Tibial nerve (tissue), 4 donors: Measurements from ENCODE around the gene FLCN.

ENCODE experiments used
- CTCF ChIP-seq, 5 experiments: fragments of 200-600 bp in 3 of 5; fragments of 450-650 bp in 2 of 5; sonication (generic) in 3 of 5; IDR thresholded peaks; one replicate each; pipeline ENCODE4 v1.5.1; 2016 to 2019; ENCODE audit warnings: antibody characterized with exemption in 5 of 5, mild to moderate bottlenecking in 3 of 5, moderate library complexity in 2 of 5
- EP300 ChIP-seq, 2 donors: sonication (generic); formaldehyde crosslinking; IDR thresholded peaks; one replicate each; pipeline ENCODE4 v1.6.1; 2017; ENCODE audit warnings: antibody characterized with exemption in 2 of 2, mild to moderate bottlenecking in 1 of 2
- POLR2A ChIP-seq, 2 donors: fragments of 450-650 bp; IDR thresholded peaks; one replicate each; pipeline ENCODE4 v1.6.1; 2017; ENCODE audit warnings: antibody characterized with exemption in 2 of 2, mild to moderate bottlenecking in 2 of 2, moderate library complexity in 2 of 2

GRCh38 chr17:17264430-17264829 lies 27.5 kb upstream of the FLCN start:
- TF ChIP-seq POLR2A (IDR thresholded peaks at IDR 0.05) (no peak), CTCF (IDR thresholded peaks at IDR 0.05) (no peak), EP300 (IDR thresholded peaks at IDR 0.05) (no peak)
